Thyroid gland (tissue), 4 donors: ENCODE data around the gene LRCH1.

ENCODE experiments used
- CTCF ChIP-seq, 6 experiments: fragments of 200-600 bp in 3 of 6; fragments of 450-650 bp in 3 of 6; sonication (generic) in 3 of 6; IDR thresholded peaks; one replicate each; pipeline ENCODE4 v1.5.1; 2016 to 2019; ENCODE audit warnings: antibody characterized with exemption in 6 of 6, mild to moderate bottlenecking in 2 of 6, inconsistent platforms in 1 of 6, moderate library complexity in 1 of 6
- POLR2A ChIP-seq, 2 donors: fragments of 450-650 bp; IDR thresholded peaks; one replicate each; pipeline ENCODE4 v1.6.1; 2017; ENCODE audit warnings: antibody characterized with exemption in 2 of 2, mild to moderate bottlenecking in 2 of 2, moderate library complexity in 1 of 2

GRCh38 chr13:46747031-46747820, 194.3 kb downstream of the LRCH1 start:
- TF ChIP-seq CTCF (IDR thresholded peaks at IDR 0.05): no peak
- TF ChIP-seq POLR2A (IDR thresholded peaks at IDR 0.05): no peak
